ENCODE data around the gene RASSF8.

RASSF8 gene

DNA sequence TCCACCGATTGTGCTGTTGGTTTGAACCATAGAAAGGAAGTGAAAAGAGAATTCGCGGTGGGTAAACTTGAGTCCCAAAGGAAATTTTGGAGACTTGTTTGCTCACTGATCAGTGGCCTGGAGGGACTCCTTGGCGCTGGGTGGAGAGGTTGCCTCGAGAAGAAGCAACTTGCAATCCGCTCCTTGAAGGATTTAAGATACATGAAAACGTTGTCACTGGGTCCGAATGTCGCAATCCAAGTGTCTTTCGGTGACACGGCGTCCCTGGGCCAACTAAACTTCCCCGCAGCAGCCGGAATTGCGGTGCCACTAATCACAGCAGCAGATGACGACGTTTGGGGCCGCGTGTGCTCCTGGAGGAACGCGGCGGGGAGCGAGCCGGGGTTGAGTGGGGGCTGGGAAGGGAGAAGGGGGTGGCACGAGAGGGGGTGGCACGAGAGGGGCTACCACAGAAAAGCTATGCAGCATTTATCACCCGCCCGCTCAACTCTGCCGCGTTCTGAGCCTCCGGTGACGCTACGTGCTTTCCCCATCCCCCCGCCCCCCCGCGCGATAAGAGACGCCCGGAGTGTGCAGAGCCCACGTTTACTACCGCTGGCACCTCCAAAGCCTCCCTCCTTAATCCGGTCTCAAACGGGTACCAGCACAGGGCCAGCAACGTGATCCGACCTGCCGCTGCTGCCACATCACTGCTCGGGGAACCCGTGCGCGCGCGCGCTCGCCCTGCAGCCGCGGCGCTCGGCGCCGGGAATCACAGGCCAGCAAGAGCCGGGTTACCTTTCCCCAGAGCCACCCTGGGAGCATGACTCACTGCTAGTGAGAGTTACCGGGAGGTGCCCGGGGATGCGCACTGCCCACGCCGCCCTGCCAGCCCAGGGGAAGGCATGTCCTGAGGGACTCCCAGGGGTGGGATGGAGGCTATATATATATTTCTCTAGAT lies 167.2 kb downstream of the RASSF8 start:
- peak; percentile 81 for DNase-seq (ENCODE audit: low read depth, low spot score)
- Histone ChIP-seq H3K4me3 (ENCODE audit: insufficient read length, low read depth) (peak overlapping the region; percentile 65), H3K36me3 (ENCODE audit: insufficient read depth, insufficient read length, low read length) (no peaks in the 10 kb centered on the region), H3K9ac (ENCODE audit: insufficient read length, low read depth) (peak overlapping the region; percentile 71), H3K9me3 (ENCODE audit: insufficient read depth, low read length) (no peaks in the 10 kb centered on the region), H3K4me1 (ENCODE audit: insufficient read depth, insufficient read length) (peaks cover 8% of the 10 kb centered on the region), H3K27me3 (ENCODE audit: insufficient read depth, insufficient read length) (peaks cover 85% of the 10 kb centered on the region)
- peak; percentile 8 for TF ChIP-seq SUZ12 (IDR thresholded peaks at IDR 0.05; ENCODE audit: extremely low read depth, insufficient read depth, insufficient read length)
- no peak for TF ChIP-seq YY1 (IDR thresholded peaks at IDR 0.05; ENCODE audit: insufficient read depth, insufficient read length)
- TF ChIP-seq ZNF274 (IDR thresholded peaks at IDR 0.05; ENCODE audit: low read depth, low read length), result no peak

DNA sequence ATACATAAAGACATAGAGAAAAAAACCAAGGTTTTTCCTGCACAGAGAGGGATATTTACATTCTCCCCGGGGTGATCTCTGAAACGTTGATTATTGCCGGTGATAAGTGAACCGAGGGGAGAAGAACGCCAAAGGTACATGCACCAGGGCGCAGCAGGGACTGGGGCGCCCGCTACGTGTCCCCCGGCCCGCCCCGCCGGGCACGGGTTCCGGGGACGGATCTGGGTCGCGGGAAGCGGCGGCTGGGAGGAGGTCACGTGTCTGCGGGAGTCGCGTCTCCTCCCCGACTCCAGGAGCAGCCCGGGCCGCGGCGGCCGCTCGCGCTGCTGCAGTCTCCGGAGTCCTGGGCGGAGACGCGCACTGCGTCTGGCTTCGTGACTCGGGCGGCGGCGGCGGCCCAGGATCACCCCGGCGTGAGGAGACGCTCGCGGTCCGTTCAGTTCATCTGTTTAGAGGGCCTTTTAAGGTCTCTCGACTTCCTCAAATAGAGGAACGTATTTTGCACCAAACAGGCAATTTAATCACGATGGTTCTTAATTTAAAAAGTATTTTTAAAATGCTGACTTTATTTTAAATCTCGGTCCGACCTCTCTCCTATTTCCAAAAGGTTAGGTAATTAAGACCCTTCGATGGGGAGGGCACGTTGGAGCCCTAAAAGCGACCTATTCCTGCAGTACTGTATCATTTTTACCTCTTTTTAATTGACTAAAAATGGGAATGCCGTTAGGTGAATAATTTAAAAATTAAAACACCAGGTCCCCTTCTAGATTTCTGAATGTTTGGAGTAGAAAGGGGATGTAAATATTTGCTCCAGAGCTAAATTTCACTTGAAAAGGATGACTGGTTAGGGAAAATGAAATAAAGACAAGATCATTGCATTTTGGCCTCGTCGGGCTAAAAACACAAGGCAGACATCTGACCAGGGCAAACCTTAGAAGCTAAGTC lies 168.1 kb downstream of the RASSF8 start:
- Histone ChIP-seq H3K9ac (ENCODE audit: insufficient read length, low read depth) (peak overlapping the region; percentile 71), H3K9me3 (ENCODE audit: insufficient read depth, low read length) (no peaks in the 10 kb centered on the region), H3K36me3 (ENCODE audit: insufficient read depth, insufficient read length, low read length) (no peaks in the 10 kb centered on the region), H3K4me1 (ENCODE audit: insufficient read depth, insufficient read length) (peaks cover 8% of the 10 kb centered on the region), H3K27me3 (ENCODE audit: insufficient read depth, insufficient read length) (peaks cover 78% of the 10 kb centered on the region), H3K4me3 (ENCODE audit: insufficient read length, low read depth) (peak overlapping the region; percentile 65)
- DNase-seq (ENCODE audit: low read depth, low spot score), result peak; percentile 98
- no peak for TF ChIP-seq SUZ12 (IDR thresholded peaks at IDR 0.05; ENCODE audit: extremely low read depth, insufficient read depth, insufficient read length)
- TF ChIP-seq YY1 (IDR thresholded peaks at IDR 0.05; ENCODE audit: insufficient read depth, insufficient read length), result no peak
- TF ChIP-seq ZNF274 (IDR thresholded peaks at IDR 0.05; ENCODE audit: low read depth, low read length), result no peak

DNA sequence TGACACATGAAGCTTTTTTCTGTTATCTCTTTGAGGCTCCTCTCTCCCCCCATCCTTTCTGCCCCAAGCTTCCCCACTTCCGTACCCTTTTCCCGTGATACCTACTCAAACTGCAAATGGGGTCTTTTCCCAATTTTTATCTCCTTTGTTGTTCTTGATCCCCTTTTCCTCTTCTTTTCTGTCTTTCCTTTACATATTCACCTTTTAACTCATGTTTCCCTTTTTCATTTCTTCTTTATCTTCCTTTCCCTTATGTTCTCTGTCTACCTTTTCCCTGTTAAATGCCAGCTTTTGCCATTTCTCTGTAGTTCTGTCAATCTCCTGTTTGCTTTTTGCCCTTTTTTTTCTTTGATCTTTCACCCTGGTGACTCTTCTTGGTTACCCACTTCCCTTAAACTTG lies 168.9 kb downstream of the RASSF8 start:
- H3K4me1 ChIP-seq (ENCODE audit: insufficient read depth, insufficient read length), result peaks cover 8% of the 10 kb centered on the region
- H3K9ac ChIP-seq (ENCODE audit: insufficient read length, low read depth), result no peak overlapping the region
- no peak for DNase-seq (ENCODE audit: low read depth, low spot score)
- no peaks in the 10 kb centered on the region for H3K36me3 ChIP-seq (ENCODE audit: insufficient read depth, insufficient read length, low read length)
- no peak for TF ChIP-seq SUZ12 (IDR thresholded peaks at IDR 0.05; ENCODE audit: extremely low read depth, insufficient read depth, insufficient read length)
- no peak for TF ChIP-seq YY1 (IDR thresholded peaks at IDR 0.05; ENCODE audit: insufficient read depth, insufficient read length)
- no peak for TF ChIP-seq ZNF274 (IDR thresholded peaks at IDR 0.05; ENCODE audit: low read depth, low read length)
- H3K27me3 ChIP-seq (ENCODE audit: insufficient read depth, insufficient read length), result peaks cover 71% of the 10 kb centered on the region
- no peaks in the 10 kb centered on the region for H3K9me3 ChIP-seq (ENCODE audit: insufficient read depth, low read length)
- no peak overlapping the region for H3K4me3 ChIP-seq (ENCODE audit: insufficient read length, low read depth)

DNA sequence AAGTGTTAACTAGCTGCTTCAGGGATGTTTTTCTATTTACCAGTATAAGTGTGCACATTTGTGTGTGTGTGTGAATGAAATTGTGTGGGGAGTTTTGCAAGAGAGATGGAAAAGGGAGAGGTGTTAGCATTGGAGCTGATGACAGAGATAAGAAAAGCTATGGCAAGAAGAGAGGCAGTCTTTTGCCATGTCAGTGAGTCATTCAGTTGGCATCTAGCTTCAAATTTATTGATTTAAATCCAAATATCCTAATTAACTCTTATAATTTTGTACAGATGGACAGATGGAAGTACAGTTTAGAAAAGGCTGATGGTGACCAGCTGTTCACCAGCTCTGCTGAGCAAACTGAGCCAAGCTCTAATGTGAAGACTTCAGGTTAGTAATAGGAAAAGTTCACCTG lies 169.7 kb downstream of the RASSF8 start:
- no peak for DNase-seq (ENCODE audit: low read depth, low spot score)
- no peaks in the 10 kb centered on the region for H3K9me3 ChIP-seq (ENCODE audit: insufficient read depth, low read length)
- H3K4me3 ChIP-seq (ENCODE audit: insufficient read length, low read depth), result no peak overlapping the region
- peaks cover 8% of the 10 kb centered on the region for H3K4me1 ChIP-seq (ENCODE audit: insufficient read depth, insufficient read length)
- TF ChIP-seq YY1 (IDR thresholded peaks at IDR 0.05; ENCODE audit: insufficient read depth, insufficient read length), result no peak
- TF ChIP-seq SUZ12 (IDR thresholded peaks at IDR 0.05; ENCODE audit: extremely low read depth, insufficient read depth, insufficient read length), result no peak
- no peak for TF ChIP-seq ZNF274 (IDR thresholded peaks at IDR 0.05; ENCODE audit: low read depth, low read length)
- H3K9ac ChIP-seq (ENCODE audit: insufficient read length, low read depth), result no peak overlapping the region
- no peaks in the 10 kb centered on the region for H3K36me3 ChIP-seq (ENCODE audit: insufficient read depth, insufficient read length, low read length)
- peaks cover 65% of the 10 kb centered on the region for H3K27me3 ChIP-seq (ENCODE audit: insufficient read depth, insufficient read length)

Data from NT2/D1 (cell line).